NCI-H2171 (cell line): ENCODE measurements around the gene SH3BP1.
A peak's percentile ranks its signal among the peaks of the same experiment; 100 is the strongest.

Experiments used
- DNase-seq: peaks from one replicate; lab custom pipeline; 2025; lab: John Stamatoyannopoulos, UW

The SH3BP1 gene

GRCh38 chr22:37659066-37659896 lies 19.8 kb downstream of the SH3BP1 start:
- peak; percentile 32 for DNase-seq

DNA sequence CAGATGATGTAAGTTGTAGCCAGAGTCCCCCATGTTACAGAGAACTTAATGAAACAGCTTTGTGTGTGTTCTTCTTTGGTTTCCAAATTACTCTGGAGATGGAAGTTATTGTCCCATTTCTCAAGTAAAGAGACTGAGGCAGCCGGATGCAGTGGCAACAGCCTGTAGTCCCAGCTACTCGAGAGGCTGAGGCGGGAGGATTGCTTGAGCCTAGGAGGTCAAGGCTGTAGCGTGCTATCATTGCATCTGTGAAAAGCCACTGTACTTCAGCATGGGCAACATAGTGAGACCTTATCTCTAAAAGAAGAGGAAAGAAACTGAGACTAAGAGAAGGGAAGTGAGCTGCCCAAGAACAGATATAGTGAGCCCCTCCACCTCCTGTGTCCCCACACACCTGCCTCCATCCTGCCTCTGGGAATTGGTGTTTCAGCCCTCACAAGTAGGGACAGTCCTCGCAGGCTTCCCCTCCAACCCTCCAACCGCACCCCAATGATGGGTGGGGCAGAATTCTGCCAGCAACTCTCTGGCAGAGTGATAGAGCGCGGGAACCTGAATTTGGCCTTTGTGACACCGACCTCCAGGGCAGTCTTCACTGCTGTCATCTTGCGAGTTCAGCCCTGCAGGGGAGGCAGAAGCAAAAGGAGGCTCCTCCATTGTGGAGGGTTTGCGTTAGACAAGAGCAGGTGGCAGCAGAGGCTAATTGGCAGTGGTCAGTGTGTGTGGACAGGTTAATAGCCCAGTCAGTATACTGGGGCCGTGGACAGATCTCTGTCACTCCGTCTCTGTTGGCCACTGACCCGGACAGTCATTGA lies 20.6 kb downstream of the SH3BP1 start:
- no peak for DNase-seq

DNA sequence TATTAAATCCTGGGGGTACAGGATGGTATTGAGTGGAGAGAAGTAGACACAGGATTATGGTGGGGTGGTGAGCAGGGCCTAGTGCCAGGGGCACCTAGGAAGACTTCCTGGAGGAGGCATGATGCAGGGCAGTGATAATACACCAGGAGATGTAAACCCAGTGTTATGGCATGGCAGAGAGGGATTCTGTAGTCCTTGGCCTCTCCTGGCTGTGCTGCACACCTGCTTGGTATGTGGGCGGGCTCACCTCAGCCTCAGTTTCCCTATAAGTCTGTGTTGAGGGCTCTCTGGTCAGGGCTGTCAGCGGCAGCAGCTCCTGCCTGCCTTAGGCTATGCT lies 21.2 kb downstream of the SH3BP1 start:
- DNase-seq = no peak

GRCh38 chr22:37661160-37661924 lies 21.9 kb downstream of the SH3BP1 start:
- DNase-seq = peak; percentile 86

- no peak for DNase-seq
These were observed 22.6 kb downstream of the SH3BP1 start for GRCh38 chr22:37662039-37662438.

DNA sequence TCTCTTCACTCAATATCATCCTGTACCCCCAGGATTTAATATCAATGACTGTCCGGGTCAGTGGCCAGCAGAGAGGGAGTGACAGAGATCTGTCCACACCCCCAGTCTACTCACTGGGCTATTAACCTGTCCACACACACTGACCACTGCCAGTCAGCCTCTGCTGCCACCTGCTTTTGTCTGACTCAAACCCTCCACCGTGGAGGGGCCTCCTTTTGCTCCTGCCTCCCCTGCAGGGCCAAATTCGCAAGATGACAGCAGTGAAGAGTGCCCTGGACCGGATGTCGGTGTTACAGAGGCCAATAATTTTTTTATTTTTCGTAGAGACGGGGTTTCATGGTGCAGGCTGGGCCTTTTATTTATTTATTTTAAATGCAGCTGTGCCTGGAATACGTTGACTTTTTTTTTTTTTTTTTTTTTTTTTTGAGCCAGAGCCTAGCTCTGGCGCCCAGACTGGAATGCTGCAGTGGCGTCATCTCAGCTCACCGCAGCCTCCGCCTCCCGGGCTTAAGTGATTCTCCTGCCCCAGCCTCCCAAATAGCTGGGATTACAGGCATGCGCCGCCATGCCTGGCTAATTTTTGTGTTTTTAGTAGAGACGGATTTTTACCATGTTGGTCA lies 24.2 kb downstream of the SH3BP1 start:
- no peak for DNase-seq

GRCh38 chr22:37664249-37665101 lies 25.0 kb downstream of the SH3BP1 start:
- DNase-seq = no peak

DNA sequence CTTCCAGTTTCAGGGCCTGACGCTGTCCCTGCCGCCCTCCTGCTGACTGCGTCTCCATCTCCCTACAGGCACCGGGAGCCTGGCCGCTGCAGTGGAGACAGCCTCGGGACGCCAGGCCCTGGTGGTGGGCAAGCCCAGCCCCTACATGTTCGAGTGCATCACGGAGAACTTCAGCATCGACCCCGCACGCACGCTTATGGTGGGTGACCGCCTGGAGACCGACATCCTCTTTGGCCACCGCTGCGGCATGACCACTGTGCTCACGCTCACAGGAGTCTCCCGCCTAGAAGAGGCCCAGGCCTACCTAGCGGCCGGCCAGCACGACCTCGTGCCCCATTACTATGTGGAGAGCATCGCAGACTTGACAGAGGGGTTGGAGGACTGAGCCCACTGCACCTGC lies 26.0 kb downstream of the SH3BP1 start:
- DNase-seq = no peak

GRCh38 chr22:37669586-37669985 lies 30.1 kb downstream of the SH3BP1 start:
- DNase-seq = no peak

GRCh38 chr22:37672206-37672919 lies 32.9 kb downstream of the SH3BP1 start:
- DNase-seq = no peak

- no peak for DNase-seq
These were observed 33.5 kb downstream of the SH3BP1 start for GRCh38 chr22:37672920-37673455.

DNA sequence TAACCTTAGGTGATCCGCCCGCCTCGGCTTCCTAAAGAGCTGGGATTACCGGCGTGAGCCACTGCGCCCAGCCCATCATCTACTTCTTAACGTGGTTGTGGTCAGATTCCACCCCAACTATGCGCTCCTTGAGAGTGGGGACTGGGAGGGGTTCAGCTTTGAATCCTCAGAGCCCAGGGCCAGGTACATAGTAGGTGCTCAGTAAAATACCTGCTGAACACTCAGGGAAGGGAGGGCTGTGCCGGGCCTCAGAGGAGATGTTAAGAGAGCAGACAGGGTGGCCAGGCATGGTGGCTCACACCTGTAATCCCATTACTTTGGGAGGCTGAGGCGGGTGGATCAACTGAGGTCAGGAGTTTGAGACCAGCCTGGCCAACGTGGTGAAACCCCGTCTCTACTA lies 34.8 kb downstream of the SH3BP1 start:
- DNase-seq = no peak

- DNase-seq = no peak
These were observed 35.8 kb downstream of the SH3BP1 start, which contains the start of gene LGALS1 for GRCh38 chr22:37674951-37675929. Gene LGALS1 (plus strand): TSS chr22:37675636. CDS start chr22:37675703, 67 bp downstream.

DNA sequence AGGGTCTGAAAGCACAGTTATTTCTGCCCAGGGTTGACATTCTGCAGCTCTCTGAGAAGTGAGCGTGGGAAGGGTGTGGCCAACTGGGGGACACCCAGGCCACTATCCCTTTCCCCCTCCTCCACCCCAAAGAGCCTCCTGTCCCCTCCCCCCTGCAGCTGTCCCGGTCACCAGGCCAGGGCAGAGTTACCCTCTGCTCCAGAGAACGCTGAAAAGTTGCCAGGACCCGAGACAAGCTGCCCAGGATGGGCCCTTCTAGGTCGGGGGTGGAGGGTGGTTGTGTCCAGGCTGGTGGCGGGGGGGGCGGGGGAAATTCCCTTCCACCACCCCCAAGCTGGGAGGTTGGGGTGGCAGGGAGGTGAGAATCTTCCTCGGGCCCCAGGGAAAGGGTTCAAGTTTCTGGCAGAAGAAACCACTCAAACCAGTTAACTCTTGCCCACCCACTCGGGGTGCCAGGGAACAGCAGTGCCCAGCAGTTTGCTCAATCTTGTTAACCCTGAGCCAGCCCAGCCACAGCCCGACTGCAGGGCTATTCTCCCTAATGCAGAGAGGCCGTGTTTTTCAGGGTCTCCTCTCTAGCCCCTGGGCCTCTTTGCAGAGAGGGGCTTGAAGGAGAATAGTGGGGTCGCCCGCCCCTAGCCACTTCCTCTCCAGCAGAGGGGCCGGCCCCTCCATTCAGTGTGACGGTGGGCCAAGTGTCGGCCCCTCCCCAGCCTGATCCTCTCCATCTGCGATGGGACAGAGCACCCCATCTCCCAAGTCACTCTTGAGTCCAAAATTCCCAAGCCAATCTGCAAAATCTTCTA lies 36.7 kb downstream of the SH3BP1 start:
- DNase-seq = no peak

GRCh38 chr22:37676736-37677492 lies 37.4 kb downstream of the SH3BP1 start:
- DNase-seq = peak; percentile 18

DNA sequence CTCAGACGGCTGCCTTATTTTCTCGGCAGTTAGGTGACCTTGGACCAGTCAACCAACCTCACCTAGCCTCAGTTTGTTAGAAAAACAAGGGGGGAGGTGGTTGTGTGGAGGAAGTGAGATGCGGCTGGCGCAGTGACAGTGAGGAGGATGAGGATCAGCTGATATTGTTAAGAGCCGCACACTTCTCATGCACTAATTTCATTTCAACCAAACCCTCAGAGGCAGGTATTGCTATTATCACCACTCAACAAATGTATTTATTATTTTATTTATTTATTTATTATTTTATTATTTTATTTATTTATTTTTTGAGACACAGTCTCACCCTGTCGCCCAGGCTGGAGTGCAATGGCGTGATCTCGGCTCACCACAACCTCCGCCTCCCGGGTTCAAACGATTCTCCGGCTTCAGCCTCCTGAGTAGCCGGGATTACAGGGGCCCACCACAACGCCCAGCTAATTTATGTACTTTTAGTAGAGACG lies 38.1 kb downstream of the SH3BP1 start:
- no peak for DNase-seq

GRCh38 chr22:37678372-37678771 lies 38.9 kb downstream of the SH3BP1 start:
- no peak for DNase-seq
